ENCODE results near the gene SEPSECS.

GRCh38 chr4:25131381-25131780 is 28.9 kb downstream of the SEPSECS start:
- TF ChIP-seq TAF1 (IDR thresholded peaks at IDR 0.05; ENCODE audit: borderline replicate concordance, low read depth, low read length) (no peak), POLR2A (IDR thresholded peaks at IDR 0.05; ENCODE audit: low read depth, low read length) (no peak)

Data from GM12892 (cell line).